ENCODE measurements around the gene PPP1R1B.

Gene PPP1R1B

GRCh38 chr17:39626171-39627046 lies at the start of gene PPP1R1B:
TSS of gene PPP1R1B (plus strand) at chr17:39626952. CDS start at chr17:39627393, 441 bp downstream.
- TF ChIP-seq CTCF (IDR thresholded peaks at IDR 0.05; ENCODE audit: control extremely low read depth, extremely low read depth, low read depth, missing control alignments), result no peak
- ChIA-PET CTCF (interaction anchor here (1.5 to 9.5 kb wide), 6 partner anchors 6 to 354 kb away, joined by 4 to 166 read pairs (median 78); partner anchors contain the start of gene PSMD3), POLR2A (no interaction called here)
- DNase-seq (ENCODE audit: extremely low spot score), result no peak

GRCh38 chr17:39578272-39578671 lies 48.5 kb upstream of the PPP1R1B start:
- TF ChIP-seq CTCF (IDR thresholded peaks at IDR 0.05; ENCODE audit: control extremely low read depth, extremely low read depth, low read depth, missing control alignments), result no peak
- ChIA-PET CTCF (interaction anchor here (0.9 to 1.7 kb wide), 3 partner anchors 11 to 45 kb away, joined by 3 to 5 read pairs (median 4); no protein-coding TSS in a partner anchor), POLR2A (no interaction called here)
- no peak for DNase-seq (ENCODE audit: extremely low spot score)

- TF ChIP-seq CTCF (IDR thresholded peaks at IDR 0.05; ENCODE audit: control extremely low read depth, extremely low read depth, low read depth, missing control alignments), result no peak
- DNase-seq (ENCODE audit: extremely low spot score), result no peak
- POLR2A ChIA-PET, result no interaction called here
- CTCF ChIA-PET, result interaction anchor here (1.0 to 1.7 kb wide), 7 partner anchors 10 to 75 kb away, joined by 3 to 6 read pairs (median 4); no protein-coding TSS in a partner anchor
Measured at GRCh38 chr17:39579318-39580081, 47.3 kb upstream of the PPP1R1B start.

GRCh38 chr17:39580082-39580468 lies 46.7 kb upstream of the PPP1R1B start:
- ChIA-PET CTCF (interaction anchor here (1.0 to 1.4 kb wide), 6 partner anchors 10 to 74 kb away, joined by 3 to 6 read pairs (median 4); no protein-coding TSS in a partner anchor), POLR2A (no interaction called here)
- DNase-seq (ENCODE audit: extremely low spot score), result no peak
- TF ChIP-seq CTCF (IDR thresholded peaks at IDR 0.05; ENCODE audit: control extremely low read depth, extremely low read depth, low read depth, missing control alignments), result no peak

- ChIA-PET POLR2A (no interaction called here), CTCF (interaction anchor here (0.9 to 1.3 kb wide), 4 partner anchors 15 to 73 kb away, joined by 3 to 6 read pairs (median 4); no protein-coding TSS in a partner anchor)
- no peak for DNase-seq (ENCODE audit: extremely low spot score)
- TF ChIP-seq CTCF (IDR thresholded peaks at IDR 0.05; ENCODE audit: control extremely low read depth, extremely low read depth, low read depth, missing control alignments), result no peak
Measured at GRCh38 chr17:39581071-39581758, 45.5 kb upstream of the PPP1R1B start.

- TF ChIP-seq CTCF (IDR thresholded peaks at IDR 0.05; ENCODE audit: control extremely low read depth, extremely low read depth, low read depth, missing control alignments), result no peak
- ChIA-PET POLR2A (no interaction called here), CTCF (interaction anchor here (0.9 to 1.1 kb wide), 2 partner anchors 16 to 72 kb away, joined by 3 read pairs; no protein-coding TSS in a partner anchor)
- DNase-seq (ENCODE audit: extremely low spot score), result no peak
Measured at GRCh38 chr17:39581759-39582085, 45.0 kb upstream of the PPP1R1B start.

Data from GM10248 (cell line).